ENCODE results near the gene NFIX. TPM values are rescaled to one million over a fixed set of nuclear protein-coding genes. Genes with fewer than 3 reads are reported as not detected.
A peak's percentile ranks its signal among the peaks of the same experiment; 100 is the strongest.

Gene NFIX
- total RNA-seq, 1 experiment from 2014 or later: 144 TPM

- peaks cover 5% of the 10 kb centered on the region for H3K36me3 ChIP-seq (ENCODE audit: control insufficient read depth, insufficient read depth, low read length)
- CTCF ChIA-PET: no interaction called here
- POLR2A ChIA-PET: no interaction called here
- H3K4me3 ChIP-seq (ENCODE audit: low read depth in 2 of 2, low read length in 2 of 2): peak overlapping the region; percentile 90 to 92
- in situ Hi-C loops (cut with HindIII; ENCODE audit: low pct_unique_long_range_greater_than_20kb, low sequenced_read_pairs) (no loop called here), intact Hi-C loops (cut with micrococcal nuclease; ENCODE audit: unreplicated experiment) (no loop called here)
- DNase-seq (ENCODE audit: low read depth, low spot score) (no peak), ATAC-seq (no peak)
- H3K9me3 ChIP-seq (ENCODE audit: control insufficient read depth, insufficient read depth, low read depth, low read length): no peaks in the 10 kb centered on the region
- BruUV-seq (replicated peaks): no TSS peak
- H3K27ac ChIP-seq (ENCODE audit: low read length): peak overlapping the region; percentile 91
- H3K4me1 ChIP-seq (ENCODE audit: control insufficient read depth, insufficient read depth, low read length): peaks cover 26% of the 10 kb centered on the region
- TF ChIP-seq TCF7L2 (IDR thresholded peaks at IDR 0.05; ENCODE audit: low read depth, low read length) (no peak), CTCF (IDR thresholded peaks at IDR 0.05) (no peak), SIN3A (IDR thresholded peaks at IDR 0.05; ENCODE audit: borderline replicate concordance, insufficient read depth, low read depth, low read length) (no peak), POLR2AphosphoS5 (IDR thresholded peaks at IDR 0.05; ENCODE audit: low read depth, low read length) (no peak), REST (IDR thresholded peaks at IDR 0.05; ENCODE audit: insufficient read depth in 1 of 2, low read depth in 2 of 2, low read length in 1 of 2) (no peak)
- H3K27me3 ChIP-seq (ENCODE audit: control insufficient read depth, insufficient read depth, low read length): no peaks in the 10 kb centered on the region
These were observed 120.6 kb downstream of the NFIX start for GRCh38 chr19:13115936-13116281.

- peak within 1 kb of the TSS; percentile 91 for H3K27ac ChIP-seq (ENCODE audit: low read length)
- intact Hi-C loops (cut with micrococcal nuclease; ENCODE audit: unreplicated experiment) (no loop called here), in situ Hi-C loops (cut with HindIII; ENCODE audit: low pct_unique_long_range_greater_than_20kb, low sequenced_read_pairs) (no loop called here)
- peaks cover 5% of the 10 kb centered on the region for H3K36me3 ChIP-seq (ENCODE audit: control insufficient read depth, insufficient read depth, low read length)
- no peaks in the 10 kb centered on the region for H3K27me3 ChIP-seq (ENCODE audit: control insufficient read depth, insufficient read depth, low read length)
- ATAC-seq (peak; percentile 80), DNase-seq (ENCODE audit: low read depth, low spot score) (peak; percentile 84)
- TSS peak; percentile 92 for BruUV-seq (replicated peaks)
- POLR2A ChIA-PET: interaction anchor here (0.7 kb wide), 1 partner anchor 121 kb away, joined by 3 read pairs; the partner anchor contains the start of gene NFIX
- peak within 1 kb of the TSS; percentile 90 to 92 for H3K4me3 ChIP-seq (ENCODE audit: low read depth in 2 of 2, low read length in 2 of 2)
- CTCF ChIA-PET: interaction anchor here (0.6 kb wide), 1 partner anchor 56 kb away, joined by 3 read pairs; no protein-coding TSS in a partner anchor
- peaks cover 26% of the 10 kb centered on the region for H3K4me1 ChIP-seq (ENCODE audit: control insufficient read depth, insufficient read depth, low read length)
- TF ChIP-seq REST (IDR thresholded peaks at IDR 0.05; ENCODE audit: insufficient read depth in 1 of 2, low read depth in 2 of 2, low read length in 1 of 2): 0 out of 4 replicates have a peak, but pooled peaks have one; percentile 6 to 31
- peak; percentile 86; the same call in 1 of the 2 replicates for TF ChIP-seq SIN3A (IDR thresholded peaks at IDR 0.05; ENCODE audit: borderline replicate concordance, insufficient read depth, low read depth, low read length)
- peak; percentile 47; the same call in 1 of the 2 replicates for TF ChIP-seq TCF7L2 (IDR thresholded peaks at IDR 0.05; ENCODE audit: low read depth, low read length)
- TF ChIP-seq CTCF (IDR thresholded peaks at IDR 0.05): no peak
- TF ChIP-seq POLR2AphosphoS5 (IDR thresholded peaks at IDR 0.05; ENCODE audit: low read depth, low read length): peak; percentile 55
- no peaks in the 10 kb centered on the region for H3K9me3 ChIP-seq (ENCODE audit: control insufficient read depth, insufficient read depth, low read depth, low read length)
These were observed 121.3 kb downstream of the NFIX start, which contains the start of gene TRMT1 for GRCh38 chr19:13116282-13117175. TRMT1 (minus strand) TSS chr19:13116740; CDS start chr19:13116399, 341 bp downstream.

All from Panc1 (cell line).